A673 (cell line): ENCODE data around the gene BCL7A. TPM values are rescaled to one million over a fixed set of nuclear protein-coding genes. Genes with fewer than 3 reads are reported as not detected.
"Not testable (repeated sequence)": the region's sequence is repeated elsewhere in the genome, so short reads cannot be mapped to it uniquely, and the experiment has no call there.

Experiments used
- BruUV-seq: library from RNA; stranded (reverse); fragments of 400-500 nt; replicated peaks from 2 replicates; lab custom pipeline; 2021; lab: Mats Ljungman, UMichigan
- CTCF ChIA-PET: fragments of 300-600 bp; sonication (Branson Sonifier 250); formaldehyde crosslinking; loops from one replicate; lab custom pipeline; 2022; ENCODE audit warnings: antibody characterized with exemption; lab: Charles Lee
- POLR2A ChIA-PET: fragments of 300-600 bp; sonication (Branson Sonifier 250); formaldehyde crosslinking; loops from one replicate; lab custom pipeline; 2022; ENCODE audit warnings: antibody characterized with exemption; ENCODE audit not compliant: low non-redundant PET; lab: Charles Lee
- DNase-seq: peaks from one replicate; pipeline ENCODE4 v3.0.0-alpha.2; 2015; ENCODE audit warnings: low spot score
- H3K27ac ChIP-seq: fragments of 200-600 bp; sonication (generic); 2 replicates; pipeline ENCODE4 v1.5.1; 2016; ENCODE audit warnings: mixed run types, low read depth, mild to moderate bottlenecking, mixed read lengths, antibody characterized with exemption, low read length; ENCODE audit not compliant: poor library complexity, severe bottlenecking
- H3K27me3 ChIP-seq: fragments of 200-600 bp; sonication (generic); replicated peaks from 2 replicates; pipeline ENCODE4 v1.6.1; 2017; ENCODE audit warnings: mixed run types, low read depth, mild to moderate bottlenecking, mixed read lengths, antibody characterized with exemption, low read length; ENCODE audit not compliant: insufficient read depth, poor library complexity
- H3K36me3 ChIP-seq: fragments of 200-600 bp; sonication (generic); 2 replicates; pipeline ENCODE4 v1.6.1; 2016; ENCODE audit warnings: mixed run types, mild to moderate bottlenecking, mixed read lengths, antibody characterized with exemption, low read length; ENCODE audit not compliant: insufficient read depth, poor library complexity, severe bottlenecking
- H3K4me1 ChIP-seq: fragments of 200-600 bp; sonication (generic); 2 replicates; pipeline ENCODE4 v1.6.1; 2017; ENCODE audit warnings: mixed run types, mild to moderate bottlenecking, mixed read lengths, antibody characterized with exemption, low read length; ENCODE audit not compliant: insufficient read depth, poor library complexity, severe bottlenecking
- H3K4me3 ChIP-seq: fragments of 200-600 bp; sonication (generic); 2 replicates; pipeline ENCODE4 v1.5.1; 2016; ENCODE audit warnings: low read depth, mixed run types, mild to moderate bottlenecking, mixed read lengths, low read length; ENCODE audit not compliant: poor library complexity, severe bottlenecking
- H3K9me3 ChIP-seq: fragments of 200-600 bp; sonication (generic); 2 replicates; pipeline ENCODE4 v1.6.1; 2016; ENCODE audit warnings: mixed run types, low read depth, mild to moderate bottlenecking, mixed read lengths, antibody characterized with exemption, low read length; ENCODE audit not compliant: poor library complexity, severe bottlenecking
- EZH2 ChIP-seq: fragments of 200-600 bp; sonication (generic); IDR thresholded peaks from 2 replicates; pipeline ENCODE4 v1.6.1; 2017; ENCODE audit warnings: borderline replicate concordance, low read depth, mild to moderate bottlenecking, mixed read lengths, antibody characterized with exemption, low read length; ENCODE audit not compliant: poor library complexity, severe bottlenecking
- intact Hi-C: fragments of 100-400 bp; cut with micrococcal nuclease; formaldehyde crosslinking; loops from one replicate; pipeline ENCODE4 v1.10.0; 2022; ENCODE audit not compliant: unreplicated experiment
- total RNA-seq: library from RNA; stranded (reverse); gene quantifications from 2 replicates; pipeline ENCODE4 v1.2.3, GENCODE V29; 2021
- TF ChIP-seq, protein P1 (sequence below): fragments of 300-800, 200-600 bp; sonication (generic); conservative IDR thresholded peaks from 2 replicates; pipeline ENCODE4 v1.5.1; 2017; ENCODE audit warnings: low read depth, mild to moderate bottlenecking, antibody characterized with exemption, low read length, moderate library complexity, mixed read lengths

Gene BCL7A
- total RNA-seq, 1 experiment from 2014 or later, result 40.7 TPM

DNA sequence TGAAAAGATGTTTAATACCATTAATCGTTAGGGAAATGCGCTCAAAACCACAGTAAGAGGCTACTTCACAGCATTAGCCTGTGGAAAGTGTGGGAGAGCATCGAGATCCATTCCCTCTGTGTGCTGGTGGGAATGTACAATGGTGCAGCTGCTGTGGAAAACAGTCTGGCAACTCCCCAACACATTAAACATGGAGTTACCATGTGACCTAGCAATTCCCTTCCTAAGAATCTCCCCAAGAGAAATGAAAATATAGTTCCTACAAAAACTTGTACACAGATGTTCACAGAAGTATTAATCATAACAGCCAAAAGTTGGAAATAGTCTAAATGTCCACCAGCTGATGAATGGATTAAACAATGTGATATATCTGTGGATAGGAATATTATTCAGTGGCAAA lies 80.6 kb downstream of the BCL7A start:
- BruUV-seq, result no TSS peak
- Histone ChIP-seq H3K4me1 (peaks cover 13% of the 10 kb centered on the region), H3K9me3 (no peaks in the 10 kb centered on the region), H3K4me3 (no peak overlapping the region), H3K27me3 (no peaks in the 10 kb centered on the region), H3K27ac (no peak overlapping the region), H3K36me3 (no peaks in the 10 kb centered on the region)
- POLR2A ChIA-PET, result no interaction called here
- intact Hi-C loops, result no loop called here
- DNase-seq, result no peak
- TF ChIP-seq EZH2, result no peak
- TF ChIP-seq, protein P1, sequence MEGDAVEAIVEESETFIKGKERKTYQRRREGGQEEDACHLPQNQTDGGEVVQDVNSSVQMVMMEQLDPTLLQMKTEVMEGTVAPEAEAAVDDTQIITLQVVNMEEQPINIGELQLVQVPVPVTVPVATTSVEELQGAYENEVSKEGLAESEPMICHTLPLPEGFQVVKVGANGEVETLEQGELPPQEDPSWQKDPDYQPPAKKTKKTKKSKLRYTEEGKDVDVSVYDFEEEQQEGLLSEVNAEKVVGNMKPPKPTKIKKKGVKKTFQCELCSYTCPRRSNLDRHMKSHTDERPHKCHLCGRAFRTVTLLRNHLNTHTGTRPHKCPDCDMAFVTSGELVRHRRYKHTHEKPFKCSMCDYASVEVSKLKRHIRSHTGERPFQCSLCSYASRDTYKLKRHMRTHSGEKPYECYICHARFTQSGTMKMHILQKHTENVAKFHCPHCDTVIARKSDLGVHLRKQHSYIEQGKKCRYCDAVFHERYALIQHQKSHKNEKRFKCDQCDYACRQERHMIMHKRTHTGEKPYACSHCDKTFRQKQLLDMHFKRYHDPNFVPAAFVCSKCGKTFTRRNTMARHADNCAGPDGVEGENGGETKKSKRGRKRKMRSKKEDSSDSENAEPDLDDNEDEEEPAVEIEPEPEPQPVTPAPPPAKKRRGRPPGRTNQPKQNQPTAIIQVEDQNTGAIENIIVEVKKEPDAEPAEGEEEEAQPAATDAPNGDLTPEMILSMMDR, result no peak
- CTCF ChIA-PET, result no interaction called here

DNA sequence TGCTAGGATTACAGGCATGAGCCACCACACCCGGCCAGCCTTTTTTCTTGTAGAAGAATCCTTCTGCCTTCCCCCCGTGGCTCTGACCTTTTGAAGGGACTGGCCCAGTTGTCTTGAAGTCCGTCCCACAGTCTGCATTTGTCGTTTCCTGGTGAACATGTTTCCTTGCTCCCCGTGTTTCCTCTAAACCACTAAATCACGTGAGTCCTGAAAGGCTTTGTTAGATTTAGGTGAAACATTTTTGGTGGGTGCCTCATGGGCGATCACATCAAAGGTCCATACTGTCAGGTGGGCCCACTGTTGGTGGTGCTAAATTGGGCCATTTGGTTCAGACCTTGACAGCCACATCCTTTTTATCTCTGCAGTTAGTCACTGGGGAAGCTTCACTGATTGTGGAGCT lies 83.2 kb downstream of the BCL7A start:
- H3K27me3 ChIP-seq, result no peaks in the 10 kb centered on the region
- no peaks in the 10 kb centered on the region for H3K9me3 ChIP-seq
- intact Hi-C loops, result no loop called here
- TF ChIP-seq, protein P1, result no peak
- TF ChIP-seq EZH2, result no peak
- peaks cover 13% of the 10 kb centered on the region for H3K4me1 ChIP-seq
- POLR2A ChIA-PET, result no interaction called here
- H3K4me3 ChIP-seq, result no peak overlapping the region
- no peaks in the 10 kb centered on the region for H3K36me3 ChIP-seq
- DNase-seq, result no peak
- BruUV-seq, result no TSS peak
- CTCF ChIA-PET, result no interaction called here
- no peak overlapping the region for H3K27ac ChIP-seq

DNA sequence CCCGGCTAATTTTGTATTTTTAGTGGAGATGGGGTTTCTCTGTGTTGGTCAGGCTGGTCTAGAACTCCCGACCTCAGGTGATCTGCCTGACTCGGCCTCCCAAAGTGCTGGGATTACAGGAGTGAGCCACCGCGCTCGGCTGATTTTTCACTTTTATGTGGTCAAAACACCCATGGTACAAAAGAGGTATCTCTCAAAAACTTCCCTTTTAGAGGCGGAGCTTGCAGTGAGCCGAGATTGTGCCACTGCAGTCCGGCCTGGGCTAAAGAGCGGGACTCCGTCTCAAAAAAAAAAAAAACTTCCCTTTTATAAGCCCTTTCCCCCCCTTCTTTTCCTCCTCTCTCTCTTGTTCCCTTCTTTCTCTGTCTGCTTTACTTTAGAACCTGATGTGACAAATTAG lies 83.8 kb downstream of the BCL7A start:
- CTCF ChIA-PET, intact Hi-C loops: not testable (repeated sequence)

DNA sequence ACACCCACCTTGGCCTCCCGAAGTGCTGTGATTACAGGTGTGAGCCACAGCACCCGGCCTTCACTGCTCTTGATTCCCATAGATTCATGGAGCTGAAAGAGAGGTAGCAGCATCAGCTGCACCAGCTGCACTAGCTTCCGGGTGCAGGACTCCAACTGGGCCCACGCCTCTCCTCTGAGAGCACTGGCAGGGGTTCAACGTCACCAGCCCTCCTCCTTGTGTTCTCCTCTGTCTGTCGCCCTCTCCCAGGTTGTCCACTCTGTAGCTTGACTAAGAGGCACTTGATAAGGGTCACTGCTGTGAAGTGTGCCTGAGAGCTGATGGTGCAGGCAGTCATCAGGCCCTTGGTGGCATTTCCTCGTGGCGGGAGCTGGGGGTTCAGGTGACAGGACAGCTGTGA lies 85.2 kb downstream of the BCL7A start:
- no peaks in the 10 kb centered on the region for H3K36me3 ChIP-seq
- H3K27me3 ChIP-seq, result no peaks in the 10 kb centered on the region
- ChIA-PET CTCF (no interaction called here), POLR2A (no interaction called here)
- H3K27ac ChIP-seq, result no peak overlapping the region
- intact Hi-C loops, result no loop called here
- H3K9me3 ChIP-seq, result no peaks in the 10 kb centered on the region
- H3K4me1 ChIP-seq, result no peaks in the 10 kb centered on the region
- TF ChIP-seq, protein P1, result no peak
- no peak for TF ChIP-seq EZH2
- no TSS peak for BruUV-seq
- no peak for DNase-seq
- no peak overlapping the region for H3K4me3 ChIP-seq

More for the DNA sequence above, 83.8 kb downstream of the BCL7A start:
- DNase-seq, H3K9me3 ChIP-seq, BruUV-seq, H3K4me3 ChIP-seq, POLR2A ChIA-PET, H3K27me3 ChIP-seq, H3K36me3 ChIP-seq, H3K27ac ChIP-seq, H3K4me1 ChIP-seq: not testable (repeated sequence)
